Aorta (tissue), 5 donors: Measurements from ENCODE around the gene SLC28A3. TPM values are rescaled to one million over a fixed set of nuclear protein-coding genes. Genes with fewer than 3 reads are reported as not detected.
"Not testable (repeated sequence)": the region's sequence is repeated elsewhere in the genome, so short reads cannot be mapped to it uniquely, and the experiment has no call there.

Source experiments
- ATAC-seq: fragments of 200-7000 bp; cut with Tn5 transposase; one replicate; pipeline ENCODE4 v1.9.1; 2022; ENCODE audit warnings: moderate library complexity; ENCODE audit not compliant: low FRiP score
- DNase-seq, 2 donors: peaks; one replicate each; pipeline ENCODE4 v3.0.0-alpha.2; 2020
- H3K27ac ChIP-seq, 2 donors: one replicate each; pipeline ENCODE4 v1.5.1; 2013; ENCODE audit warnings: low read length in 2 of 2, mild to moderate bottlenecking in 2 of 2, moderate library complexity in 2 of 2, control low read depth in 1 of 2, inconsistent platforms in 1 of 2, low read depth in 1 of 2
- H3K27me3 ChIP-seq, 2 donors: one replicate each; pipeline ENCODE4 v1.6.1; 2013; ENCODE audit warnings: control low read depth in 1 of 2, low read length in 1 of 2, mild to moderate bottlenecking in 1 of 2, moderate library complexity in 1 of 2; ENCODE audit not compliant: insufficient read depth in 2 of 2, control insufficient read depth in 1 of 2
- H3K36me3 ChIP-seq, 2 donors: one replicate each; pipeline ENCODE4 v1.6.1; 2013; ENCODE audit warnings: control low read depth in 1 of 2, low read length in 1 of 2, mild to moderate bottlenecking in 1 of 2; ENCODE audit not compliant: insufficient read depth in 2 of 2, control insufficient read depth in 1 of 2
- H3K4me1 ChIP-seq, 2 donors: one replicate each; pipeline ENCODE4 v1.6.1; 2013; ENCODE audit warnings: low read length in 2 of 2, control low read depth in 1 of 2, mild to moderate bottlenecking in 1 of 2, moderate library complexity in 1 of 2; ENCODE audit not compliant: insufficient read depth in 2 of 2, control insufficient read depth in 1 of 2
- H3K4me3 ChIP-seq, 2 donors: one replicate each; pipeline ENCODE4 v1.5.1; 2013; ENCODE audit warnings: low read length in 2 of 2, control low read depth in 1 of 2, mild to moderate bottlenecking in 1 of 2
- H3K9me3 ChIP-seq: one replicate; pipeline ENCODE4 v1.6.1; 2013; ENCODE audit warnings: mild to moderate bottlenecking, low read length; ENCODE audit not compliant: control insufficient read depth
- WGBS, 2 donors: extraction: QIAGEN DNeasy Blood & Tissue Kit; methylation state at CpG; one replicate each; pipeline ENCODE4 v1.1.7; 2013; 5-methylcytosine and 5-hydroxymethylcytosine counted together
- intact Hi-C, 2 donors: fragments of 100-400 bp; cut with DNase I; formaldehyde crosslinking; loops; one replicate each; pipeline versions ENCODE4 v1.14.2 to v1.15.0; 2022
- polyA plus RNA-seq, 2 donors: library from polyadenylated mRNA; stranded (reverse); fragments of 200-250 nt; gene quantifications; one replicate each; pipeline ENCODE4 v1.2.3, GENCODE V29; 2013
- total RNA-seq, 2 donors: library from RNA; stranded (reverse); fragmentation: NEBNext Ultra II Directional; extraction: Animal tissue kit (Norgen Biotek cat#: 25700); gene quantifications; one replicate each; pipeline ENCODE4 v1.2.1, GENCODE V29; 2021
- donor health status: healthy with polysubstance abuse.
- donor health status: Bipolar disorder and iron deficiency.
- donor health status: DM: no; HTN: no; CAD: no.
- donor health status: DM: no; HTN: no; CAD: no.
- donor health status: DM: yes; HTN: yes; CAD: no.

The SLC28A3 gene
- total and polyA plus RNA-seq, 4 donors, result 0.10 to 0.39 TPM; not detected in 2

GRCh38 chr9:84364894-84365490 is 24.4 kb upstream of the SLC28A3 start:
- H3K4me1 ChIP-seq, ATAC-seq, H3K36me3 ChIP-seq, H3K27ac ChIP-seq, DNase-seq, H3K4me3 ChIP-seq, H3K9me3 ChIP-seq, intact Hi-C loops, H3K27me3 ChIP-seq: not testable (repeated sequence)
- 91 to 93% methylated on average over 1 of the region's 1 CpG for WGBS, 2 donors

- peaks cover 2% of the 10 kb centered on the region for H3K9me3 ChIP-seq
- intact Hi-C loops, result no loop called here
- DNase-seq (no peak), ATAC-seq (no peak)
- no peak overlapping the region for H3K4me3 ChIP-seq
- H3K4me1 ChIP-seq, result no peaks in the 10 kb centered on the region
- no peaks in the 10 kb centered on the region for H3K27me3 ChIP-seq
- no peak overlapping the region for H3K27ac ChIP-seq
- WGBS, 2 donors, result 78 to 80% methylated on average over 6 of the region's 6 CpGs
- no peaks in the 10 kb centered on the region for H3K36me3 ChIP-seq
These were observed 21.1 kb upstream of the SLC28A3 start for GRCh38 chr9:84361645-84362044.

GRCh38 chr9:84357275-84357674 is 16.7 kb upstream of the SLC28A3 start:
- no peak for DNase-seq

GRCh38 chr9:84354035-84354434 is 13.5 kb upstream of the SLC28A3 start:
- H3K9me3 ChIP-seq, result no peaks in the 10 kb centered on the region
- H3K4me3 ChIP-seq, result no peak overlapping the region
- H3K27ac ChIP-seq, result no peak overlapping the region
- H3K36me3 ChIP-seq, result no peaks in the 10 kb centered on the region
- ATAC-seq, result no peak
- no peaks in the 10 kb centered on the region for H3K4me1 ChIP-seq
- no peaks in the 10 kb centered on the region for H3K27me3 ChIP-seq
- intact Hi-C loops, result no loop called here
- DNase-seq, result no peak
- 85 to 86% methylated on average over 1 of the region's 1 CpG for WGBS, 2 donors

More at GRCh38 chr9:84357275-84357674, 16.7 kb upstream of the SLC28A3 start:
- H3K9me3 ChIP-seq, result peaks cover 2% of the 10 kb centered on the region
- ATAC-seq, result no peak
- no peak overlapping the region for H3K27ac ChIP-seq
- intact Hi-C loops, result no loop called here
- WGBS, 2 donors, result 86 to 89% methylated on average over 3 of the region's 3 CpGs
- H3K4me3 ChIP-seq, result no peak overlapping the region
- H3K36me3 ChIP-seq, result no peaks in the 10 kb centered on the region
- no peaks in the 10 kb centered on the region for H3K4me1 ChIP-seq
- no peaks in the 10 kb centered on the region for H3K27me3 ChIP-seq

GRCh38 chr9:84349671-84350070 is 9.1 kb upstream of the SLC28A3 start:
- WGBS, 2 donors, result 81 to 93% methylated on average over 1 of the region's 1 CpG
- H3K4me1 ChIP-seq, result no peaks in the 10 kb centered on the region
- no peak for DNase-seq
- H3K9me3 ChIP-seq, result no peaks in the 10 kb centered on the region
- no peak for ATAC-seq
- no peaks in the 10 kb centered on the region for H3K27me3 ChIP-seq
- no peaks in the 10 kb centered on the region for H3K36me3 ChIP-seq
- H3K4me3 ChIP-seq, result no peak overlapping the region
- H3K27ac ChIP-seq, result no peak overlapping the region
- intact Hi-C loops, result no loop called here

- DNase-seq, result no peak
- H3K36me3 ChIP-seq, result no peaks in the 10 kb centered on the region
- H3K4me1 ChIP-seq, result no peaks in the 10 kb centered on the region
- 21 to 40% methylated on average over 6 of the region's 6 CpGs for WGBS, 2 donors
- no peak overlapping the region for H3K27ac ChIP-seq
- ATAC-seq, result no peak
- intact Hi-C loops, result no loop called here
- H3K27me3 ChIP-seq, result no peaks in the 10 kb centered on the region
- H3K9me3 ChIP-seq, result no peaks in the 10 kb centered on the region
- no peak overlapping the region for H3K4me3 ChIP-seq
These were observed 2.6 kb upstream of the SLC28A3 start for GRCh38 chr9:84343111-84343521.

GRCh38 chr9:84339962-84340361 is 596 bp downstream of the SLC28A3 start:
- no peak overlapping the region for H3K27ac ChIP-seq

GRCh38 chr9:84339503-84339902 is 1.1 kb downstream of the SLC28A3 start:
- DNase-seq, result no peak
- intact Hi-C loops, result no loop called here
- ATAC-seq, result no peak
- no peaks in the 10 kb centered on the region for H3K4me1 ChIP-seq
- H3K27ac ChIP-seq, result no peak overlapping the region
- H3K4me3 ChIP-seq, result no peak overlapping the region
- WGBS, 2 donors, result 77 to 79% methylated on average over 3 of the region's 3 CpGs
- H3K36me3 ChIP-seq, result no peaks in the 10 kb centered on the region
- no peaks in the 10 kb centered on the region for H3K27me3 ChIP-seq
- no peaks in the 10 kb centered on the region for H3K9me3 ChIP-seq

More at GRCh38 chr9:84339962-84340361, 596 bp downstream of the SLC28A3 start:
- no peak for DNase-seq
- Histone ChIP-seq H3K4me3 (no peak overlapping the region), H3K27me3 (no peaks in the 10 kb centered on the region), H3K36me3 (no peaks in the 10 kb centered on the region), H3K4me1 (no peaks in the 10 kb centered on the region), H3K9me3 (no peaks in the 10 kb centered on the region)
- no peak for ATAC-seq
- 29 to 40% methylated on average over 4 of the region's 4 CpGs for WGBS, 2 donors
- intact Hi-C loops, result no loop called here

- intact Hi-C loops, result no loop called here
- ATAC-seq (no peak), DNase-seq (no peak)
- Histone ChIP-seq H3K9me3 (no peaks in the 10 kb centered on the region), H3K4me3 (no peak overlapping the region), H3K4me1 (no peaks in the 10 kb centered on the region), H3K27ac (no peak overlapping the region), H3K27me3 (no peaks in the 10 kb centered on the region), H3K36me3 (no peaks in the 10 kb centered on the region)
- 93 to 99% methylated on average over 4 of the region's 4 CpGs for WGBS, 2 donors
These were observed 1.8 kb downstream of the SLC28A3 start for GRCh38 chr9:84338792-84339191.
